H9 (cell line): ENCODE results near the gene PPP1R14B. TPM values are rescaled to one million over a fixed set of nuclear protein-coding genes. Genes with fewer than 3 reads are reported as not detected.

Experiments
- DNase-seq: peaks from one replicate; pipeline ENCODE4 v3.0.0-alpha.2; 2017
- H2AFZ ChIP-seq: one replicate; pipeline ENCODE4 v1.6.1; 2013; ENCODE audit warnings: mild to moderate bottlenecking, low read length, control low read depth, moderate library complexity
- H2AK5ac ChIP-seq: 2 replicates; pipeline ENCODE4 v1.6.1; 2013; ENCODE audit warnings: low read length, control low read depth, mixed read lengths; ENCODE audit not compliant: insufficient read length
- H2BK120ac ChIP-seq: one replicate; pipeline ENCODE4 v1.6.1; 2013; ENCODE audit warnings: low read depth, mild to moderate bottlenecking, low read length, control low read depth, inconsistent platforms; ENCODE audit not compliant: poor library complexity, severe bottlenecking
- H2BK12ac ChIP-seq: 2 replicates; pipeline ENCODE4 v1.6.1; 2013; ENCODE audit warnings: low read length, control low read depth, mixed read lengths, low read depth; ENCODE audit not compliant: insufficient read length
- H2BK15ac ChIP-seq: 2 replicates; pipeline ENCODE4 v1.6.1; 2013; ENCODE audit warnings: low read depth, low read length, control low read depth
- H2BK20ac ChIP-seq: one replicate; pipeline ENCODE4 v1.6.1; 2013; ENCODE audit warnings: low read depth, mild to moderate bottlenecking, low read length, control low read depth, inconsistent platforms; ENCODE audit not compliant: poor library complexity, severe bottlenecking
- H2BK5ac ChIP-seq: 2 replicates; pipeline ENCODE4 v1.6.1; 2013; ENCODE audit warnings: low read length, control low read depth, mixed read lengths; ENCODE audit not compliant: insufficient read length
- H3K14ac ChIP-seq: 2 replicates; pipeline ENCODE4 v1.6.1; 2013; ENCODE audit warnings: low read length, control low read depth; ENCODE audit not compliant: insufficient read depth
- H3K18ac ChIP-seq: 2 replicates; pipeline ENCODE4 v1.6.1; 2013; ENCODE audit warnings: low read depth, mild to moderate bottlenecking, mixed read lengths, low read length, control low read depth; ENCODE audit not compliant: insufficient read length
- H3K23ac ChIP-seq: 2 replicates; pipeline ENCODE4 v1.6.1; 2013; ENCODE audit warnings: low read length, control low read depth, mixed read lengths, low read depth; ENCODE audit not compliant: insufficient read length
- H3K23me2 ChIP-seq: 2 replicates; pipeline ENCODE4 v1.6.1; 2013; ENCODE audit warnings: low read depth, mild to moderate bottlenecking, mixed read lengths, low read length, control low read depth; ENCODE audit not compliant: insufficient read length, poor library complexity, severe bottlenecking
- H3K27ac ChIP-seq: 2 replicates; pipeline ENCODE4 v1.5.1; 2013; ENCODE audit warnings: low read length, control low read depth, mixed read lengths, low read depth; ENCODE audit not compliant: insufficient read length
- H3K27me3 ChIP-seq: 2 replicates; pipeline ENCODE4 v1.6.1; 2013; ENCODE audit warnings: low read length, control low read depth, inconsistent platforms; ENCODE audit not compliant: insufficient read depth
- H3K4ac ChIP-seq: 2 replicates; pipeline ENCODE4 v1.6.1; 2013; ENCODE audit warnings: low read depth, mild to moderate bottlenecking, control low read depth, inconsistent platforms, low read length, moderate library complexity
- H3K4me1 ChIP-seq: 2 replicates; pipeline ENCODE4 v1.6.1; 2013; ENCODE audit warnings: low read length, control low read depth, inconsistent platforms; ENCODE audit not compliant: insufficient read depth
- H3K4me2 ChIP-seq: 2 replicates; pipeline ENCODE4 v1.6.1; 2013; ENCODE audit warnings: low read length, control low read depth, mixed read lengths; ENCODE audit not compliant: insufficient read length, insufficient read depth
- H3K56ac ChIP-seq: 2 replicates; pipeline ENCODE4 v1.6.1; 2013; ENCODE audit warnings: low read depth, mild to moderate bottlenecking, mixed read lengths, low read length, control low read depth; ENCODE audit not compliant: insufficient read length
- H3K79me1 ChIP-seq: 2 replicates; pipeline ENCODE4 v1.6.1; 2013; ENCODE audit warnings: low read depth, mild to moderate bottlenecking, moderate library complexity, low read length, control low read depth, inconsistent platforms; ENCODE audit not compliant: insufficient read depth, poor library complexity, severe bottlenecking
- H3K79me2 ChIP-seq: 2 replicates; pipeline ENCODE4 v1.6.1; 2013; ENCODE audit warnings: low read length, control low read depth, inconsistent platforms; ENCODE audit not compliant: insufficient read depth
- H3K9ac ChIP-seq: 2 replicates; pipeline ENCODE4 v1.6.1; 2013; ENCODE audit warnings: low read length, control low read depth, mixed read lengths; ENCODE audit not compliant: insufficient read length; ENCODE audit errors: extremely low read depth
- H3K9me3 ChIP-seq: one replicate; pipeline ENCODE4 v1.6.1; 2013; ENCODE audit warnings: low read depth, low read length, inconsistent platforms; ENCODE audit not compliant: control insufficient read depth
- H3T11ph ChIP-seq: one replicate; pipeline ENCODE4 v1.6.1; 2013; ENCODE audit warnings: mild to moderate bottlenecking, low read length, control low read depth, inconsistent platforms
- H4K20me1 ChIP-seq: one replicate; pipeline ENCODE4 v1.6.1; 2013; ENCODE audit not compliant: control insufficient read depth, insufficient read length, insufficient read depth
- H4K5ac ChIP-seq: 2 replicates; pipeline ENCODE4 v1.6.1; 2013; ENCODE audit warnings: low read depth, mild to moderate bottlenecking, mixed read lengths, low read length, control low read depth; ENCODE audit not compliant: insufficient read length
- H4K8ac ChIP-seq: replicated peaks from 2 replicates; pipeline ENCODE4 v1.6.1; 2013; ENCODE audit warnings: low read length, control low read depth, mixed read lengths, low read depth; ENCODE audit not compliant: insufficient read length
- H4K91ac ChIP-seq: 2 replicates; pipeline ENCODE4 v1.6.1; 2013; ENCODE audit warnings: low read depth, mild to moderate bottlenecking, moderate library complexity, mixed read lengths, low read length, control low read depth; ENCODE audit not compliant: insufficient read length
- H3K27ac Mint-ChIP-seq, 3 experiments: 2 replicates in 2 of 3; 3 replicates in 1 of 3; pipeline ENCODE4 v1.8.0; 2020 to 2021; ENCODE audit warnings: mixed read lengths in 3 of 3, mild to moderate bottlenecking in 1 of 3, moderate library complexity in 1 of 3
- H3K27me3 Mint-ChIP-seq: 2 replicates; pipeline ENCODE4 v1.8.0; 2021; ENCODE audit warnings: low read depth, mild to moderate bottlenecking, moderate library complexity, mixed read lengths
- H3K36me3 Mint-ChIP-seq, 3 experiments: 2 replicates in 2 of 3; 3 replicates in 1 of 3; pipeline ENCODE4 v1.8.0; 2020 to 2021; ENCODE audit warnings: low read depth in 3 of 3, mixed read lengths in 3 of 3; ENCODE audit not compliant: insufficient read depth in 1 of 3
- H3K4me1 Mint-ChIP-seq, 2 experiments: 2 replicates each; pipeline ENCODE4 v1.8.0; 2020; ENCODE audit warnings: mixed read lengths in 2 of 2
- H3K4me3 Mint-ChIP-seq, 2 experiments: 2 replicates in 1 of 2; 3 replicates in 1 of 2; pipeline ENCODE4 v1.8.0; 2020 to 2021; ENCODE audit warnings: mild to moderate bottlenecking in 2 of 2, mixed read lengths in 2 of 2, moderate library complexity in 1 of 2
- H3K9me3 Mint-ChIP-seq, 2 experiments: 2 replicates in 1 of 2; 3 replicates in 1 of 2; pipeline ENCODE4 v1.8.0; 2020; ENCODE audit warnings: mild to moderate bottlenecking in 2 of 2, mixed read lengths in 2 of 2, moderate library complexity in 1 of 2
- CTCF ChIP-seq: fragments of 200-600 bp; sonication (generic); conservative IDR thresholded peaks from 3 replicates; pipeline ENCODE4 v1.8.0; 2021; ENCODE audit warnings: antibody characterized with exemption, mild to moderate bottlenecking
- WGBS: extraction: QIAGEN DNeasy Blood & Tissue Kit; methylation state at CpG from one replicate; pipeline ENCODE4 v1.1.7; 2013; ENCODE audit warnings: missing lambda C conversion rate, low lambda C conversion rate, mixed read lengths; ENCODE audit not compliant: insufficient read length; ENCODE audit errors: extremely low coverage; 5-methylcytosine and 5-hydroxymethylcytosine counted together
- total RNA-seq: library from RNA; stranded (reverse); gene quantifications from 2 replicates; pipeline ENCODE4 v1.2.1, GENCODE V29; 2021

The PPP1R14B gene
- total RNA-seq, 1 experiment from 2014 or later = 358 TPM

GRCh38 chr11:64231546-64231945 lies 15.2 kb downstream of the PPP1R14B start:
- no CpG with 5 or more reads among the region's 7 CpGs for WGBS
- peaks cover 27 to 37% of the 10 kb centered on the region in 2 experiments for H3K4me1 Mint-ChIP-seq
- Histone ChIP-seq H3K27me3 (no peaks in the 10 kb centered on the region; the same call in 1 of the 2 replicates), H3K79me1 (no peaks in the 10 kb centered on the region), H3K4me2 (no peak overlapping the region), H4K8ac (no peak overlapping the region), H3K79me2 (no peaks in the 10 kb centered on the region), H3K18ac (no peak overlapping the region), H2AK5ac (no peak overlapping the region), H2BK20ac (no peak overlapping the region), H3K27ac (no peak overlapping the region), H2BK12ac (no peak overlapping the region), H2BK15ac (no peak overlapping the region), H3K23me2 (peaks cover 25% of the 10 kb centered on the region), H3K56ac (no peak overlapping the region), H2AFZ (no peak overlapping the region), H3K9me3 (no peaks in the 10 kb centered on the region), H4K20me1 (no peaks in the 10 kb centered on the region), H4K91ac (no peak overlapping the region), H2BK120ac (no peak overlapping the region), H3K14ac (no peak overlapping the region), H3K23ac (no peak overlapping the region), H4K5ac (no peak overlapping the region), H3T11ph (no peak overlapping the region), H2BK5ac (no peak overlapping the region), H3K4ac (no peak overlapping the region), H3K9ac (no peak overlapping the region), H3K4me1 (0 out of 2 replicates have a peak, but pooled peaks cover 3% of the 10 kb centered on the region)
- TF ChIP-seq CTCF = no peak
- no peaks in the 10 kb centered on the region for H3K9me3 Mint-ChIP-seq
- no peak for DNase-seq
- H3K36me3 Mint-ChIP-seq = peaks cover 3% of the 10 kb centered on the region in 3 experiments; a peak in 4 of 7 replicates
- peak overlapping the region; percentile 74 to 91 for H3K4me3 Mint-ChIP-seq
- H3K27ac Mint-ChIP-seq = no peak overlapping the region
- peaks cover 20% of the 10 kb centered on the region for H3K27me3 Mint-ChIP-seq
